ENCODE measurements around the gene MACROD2.

MACROD2 gene

GRCh38 chr20:15612198-15612597 lies 1616.9 kb downstream of the MACROD2 start:
- TF ChIP-seq CTCF (IDR thresholded peaks at IDR 0.05; ENCODE audit: insufficient read depth, low read length, poor library complexity, severe bottlenecking) = no peak
- DNase-seq (ENCODE audit: extremely low read depth, insufficient read length) = no peak
- H3K36me3 ChIP-seq (ENCODE audit: control insufficient read depth, insufficient read depth, low read length) = no peaks in the 10 kb centered on the region
- no peaks in the 10 kb centered on the region for H3K27me3 ChIP-seq (replicated peaks; ENCODE audit: control insufficient read depth, insufficient read depth, low read length)
- H3K4me3 ChIP-seq (replicated peaks; ENCODE audit: low read depth, low read length) = no peak overlapping the region

- no peak for TF ChIP-seq CTCF (IDR thresholded peaks at IDR 0.05; ENCODE audit: insufficient read depth, low read length, poor library complexity, severe bottlenecking)
- DNase-seq (ENCODE audit: extremely low read depth, insufficient read length) = no peak
- H3K27me3 ChIP-seq (replicated peaks; ENCODE audit: control insufficient read depth, insufficient read depth, low read length) = no peaks in the 10 kb centered on the region
- no peaks in the 10 kb centered on the region for H3K36me3 ChIP-seq (ENCODE audit: control insufficient read depth, insufficient read depth, low read length)
- H3K4me3 ChIP-seq (replicated peaks; ENCODE audit: low read depth, low read length) = no peak overlapping the region
These were observed 1617.5 kb downstream of the MACROD2 start for GRCh38 chr20:15612769-15613168.

- Histone ChIP-seq H3K4me3 (replicated peaks; ENCODE audit: low read depth, low read length) (no peak overlapping the region), H3K27me3 (replicated peaks; ENCODE audit: control insufficient read depth, insufficient read depth, low read length) (no peaks in the 10 kb centered on the region), H3K36me3 (ENCODE audit: control insufficient read depth, insufficient read depth, low read length) (no peaks in the 10 kb centered on the region)
- TF ChIP-seq CTCF (IDR thresholded peaks at IDR 0.05; ENCODE audit: insufficient read depth, low read length, poor library complexity, severe bottlenecking) = no peak
- no peak for DNase-seq (ENCODE audit: extremely low read depth, insufficient read length)
These were observed 1618.2 kb downstream of the MACROD2 start for GRCh38 chr20:15613530-15613929.

GRCh38 chr20:15616626-15617025 lies 1621.3 kb downstream of the MACROD2 start:
- DNase-seq (ENCODE audit: extremely low read depth, insufficient read length) = no peak
- no peak for TF ChIP-seq CTCF (IDR thresholded peaks at IDR 0.05; ENCODE audit: insufficient read depth, low read length, poor library complexity, severe bottlenecking)
- no peak overlapping the region for H3K4me3 ChIP-seq (replicated peaks; ENCODE audit: low read depth, low read length)
- H3K36me3 ChIP-seq (ENCODE audit: control insufficient read depth, insufficient read depth, low read length) = no peaks in the 10 kb centered on the region
- H3K27me3 ChIP-seq (replicated peaks; ENCODE audit: control insufficient read depth, insufficient read depth, low read length) = no peaks in the 10 kb centered on the region

- H3K27me3 ChIP-seq (replicated peaks; ENCODE audit: control insufficient read depth, insufficient read depth, low read length) = no peaks in the 10 kb centered on the region
- DNase-seq (ENCODE audit: extremely low read depth, insufficient read length) = no peak
- no peaks in the 10 kb centered on the region for H3K36me3 ChIP-seq (ENCODE audit: control insufficient read depth, insufficient read depth, low read length)
- no peak for TF ChIP-seq CTCF (IDR thresholded peaks at IDR 0.05; ENCODE audit: insufficient read depth, low read length, poor library complexity, severe bottlenecking)
- no peak overlapping the region for H3K4me3 ChIP-seq (replicated peaks; ENCODE audit: low read depth, low read length)
These were observed 1622.8 kb downstream of the MACROD2 start for GRCh38 chr20:15618110-15618509.

GRCh38 chr20:15618912-15619311 lies 1623.6 kb downstream of the MACROD2 start:
- Histone ChIP-seq H3K36me3 (ENCODE audit: control insufficient read depth, insufficient read depth, low read length) (no peaks in the 10 kb centered on the region), H3K27me3 (replicated peaks; ENCODE audit: control insufficient read depth, insufficient read depth, low read length) (no peaks in the 10 kb centered on the region), H3K4me3 (replicated peaks; ENCODE audit: low read depth, low read length) (no peak overlapping the region)
- no peak for TF ChIP-seq CTCF (IDR thresholded peaks at IDR 0.05; ENCODE audit: insufficient read depth, low read length, poor library complexity, severe bottlenecking)
- no peak for DNase-seq (ENCODE audit: extremely low read depth, insufficient read length)

All from GM06990 (cell line).